HCT116 (cell line): ENCODE data around the gene KMT2C. TPM values are rescaled to one million over a fixed set of nuclear protein-coding genes. Genes with fewer than 3 reads are reported as not detected.

Source experiments
- ATAC-seq: fragments of 200-7000 bp; cut with Tn5 transposase; 2 replicates; pipeline ENCODE4 v1.9.1; 2020; ENCODE audit warnings: mild to moderate bottlenecking, moderate library complexity
- BruUV-seq: library from RNA; stranded (reverse); fragments of 400-500 nt; replicated peaks from 2 replicates; lab custom pipeline; 2021; lab: Mats Ljungman, UMichigan
- CTCF ChIA-PET: fragments of 300-600 bp; sonication (Branson Sonifier 250); formaldehyde crosslinking; loops from one replicate; lab custom pipeline; 2021; ENCODE audit warnings: antibody characterized with exemption; lab: Charles Lee
- POLR2A ChIA-PET: fragments of 300-600, 350-600 bp; sonication (Branson Sonifier 250); formaldehyde crosslinking; loops from one replicate; lab custom pipeline; 2021; ENCODE audit warnings: antibody characterized with exemption; lab: Charles Lee
- RAD21 ChIA-PET, 2 experiments: fragments of 300-600 bp; sonication (Branson Sonifier 250); formaldehyde crosslinking; loops; one replicate each; lab custom pipeline; 2023; ENCODE audit warnings: low total read pairs in 2 of 2; ENCODE audit not compliant: uncharacterized antibody in 2 of 2, unreplicated experiment in 2 of 2, low non-redundant PET in 1 of 2; lab: Charles Lee
- DNase-seq: peaks from one replicate; pipeline ENCODE4 v3.0.0-alpha.2; 2010; ENCODE audit warnings: low read depth, low spot score
- H2AFZ ChIP-seq: fragments of 200-600 bp; shearing (Covaris generic), sonication (generic); 2 replicates; pipeline ENCODE4 v1.6.1; 2017; ENCODE audit warnings: low read depth, mixed run types, mixed read lengths, antibody characterized with exemption, low read length; ENCODE audit not compliant: poor library complexity, severe bottlenecking
- H3K27ac ChIP-seq: 2 replicates; pipeline ENCODE4 v1.5.1; 2012; ENCODE audit warnings: low read depth, low read length
- H3K27me3 ChIP-seq: fragments of 200-600 bp; sonication (generic); 2 replicates; pipeline ENCODE4 v1.6.1; 2016; ENCODE audit warnings: mixed run types, low read length, mixed read lengths; ENCODE audit not compliant: insufficient read depth
- H3K36me3 ChIP-seq, 2 experiments: fragments of 200-500 bp in 1 of 2; fragments of 200-600 bp in 1 of 2; sonication (Bioruptor generic) in 1 of 2; sonication (generic) in 1 of 2; 2 replicates each; pipeline versions ENCODE4 v1.5.1 to v1.6.1; 2014 to 2016; ENCODE audit warnings: low read length in 2 of 2, inconsistent platforms in 1 of 2, mixed read lengths in 1 of 2, mixed run types in 1 of 2; ENCODE audit not compliant: insufficient read depth in 2 of 2, control insufficient read depth in 1 of 2
- H3K4me1 ChIP-seq, 2 experiments: fragments of 200-600 bp in 1 of 2; sonication (generic) in 1 of 2; 2 replicates each; pipeline versions ENCODE4 v1.5.1 to v1.6.1; 2012 to 2017; ENCODE audit warnings: low read length in 2 of 2, inconsistent platforms in 1 of 2, mild to moderate bottlenecking in 1 of 2, mixed read lengths in 1 of 2, mixed run types in 1 of 2, moderate library complexity in 1 of 2; ENCODE audit not compliant: insufficient read depth in 2 of 2, control insufficient read depth in 1 of 2
- H3K4me2 ChIP-seq: fragments of 200-600 bp; sonication (generic); 2 replicates; pipeline ENCODE4 v1.6.1; 2017; ENCODE audit warnings: mixed run types, low read length, mixed read lengths
- H3K4me3 ChIP-seq, 2 experiments: fragments of 200-600 bp in 1 of 2; sonication (generic) in 1 of 2; replicated peaks in 1 of 2; 2 replicates each; pipeline ENCODE4 v1.5.1; 2011 to 2016; ENCODE audit warnings: low read length in 2 of 2, control low read depth in 1 of 2, low read depth in 1 of 2, mild to moderate bottlenecking in 1 of 2, mixed read lengths in 1 of 2, mixed run types in 1 of 2
- H3K79me2 ChIP-seq: fragments of 200-600 bp; sonication (generic); 2 replicates; pipeline ENCODE4 v1.6.1; 2017; ENCODE audit warnings: mild to moderate bottlenecking, mixed run types, low read length, moderate library complexity, mixed read lengths; ENCODE audit not compliant: insufficient read depth
- H3K9ac ChIP-seq: fragments of 200-600 bp; sonication (generic); 2 replicates; pipeline ENCODE4 v1.6.1; 2016; ENCODE audit warnings: low read length, mixed read lengths
- H3K9me2 ChIP-seq: fragments of 200-600 bp; sonication (generic), shearing (Covaris generic); 2 replicates; pipeline ENCODE4 v1.6.1; 2017; ENCODE audit warnings: mixed run types, mild to moderate bottlenecking, moderate library complexity; ENCODE audit not compliant: insufficient read depth
- H3K9me3 ChIP-seq, 2 experiments: fragments of 200-500 bp in 1 of 2; fragments of 200-600 bp in 1 of 2; sonication (Bioruptor generic) in 1 of 2; sonication (generic) in 1 of 2; 2 replicates each; pipeline ENCODE4 v1.6.1; 2014 to 2017; ENCODE audit warnings: low read length in 2 of 2, mixed read lengths in 2 of 2, inconsistent platforms in 1 of 2, low read depth in 1 of 2, mild to moderate bottlenecking in 1 of 2, mixed run types in 1 of 2, moderate library complexity in 1 of 2; ENCODE audit not compliant: control insufficient read depth in 1 of 2, insufficient read depth in 1 of 2
- H4K20me1 ChIP-seq: fragments of 200-600 bp; sonication (generic), shearing (Covaris generic); 2 replicates; pipeline ENCODE4 v1.6.1; 2017; ENCODE audit warnings: mixed run types, mild to moderate bottlenecking, moderate library complexity; ENCODE audit not compliant: insufficient read depth
- CBX3 ChIP-seq: IDR thresholded peaks from 2 replicates; pipeline ENCODE4 v1.6.1; 2012; ENCODE audit warnings: low read depth
- CEBPB ChIP-seq: IDR thresholded peaks from 2 replicates; pipeline ENCODE4 v1.6.1; 2012; ENCODE audit warnings: low read depth
- CTCF ChIP-seq, 3 experiments: fragments of 200-600 bp in 1 of 3; sonication (generic) in 1 of 3; IDR thresholded peaks in 2 of 3; conservative IDR thresholded peaks in 1 of 3; 2 replicates each; pipeline ENCODE4 v1.5.1; 2012 to 2017; ENCODE audit warnings: low read depth in 2 of 3, low read length in 2 of 3, antibody characterized with exemption in 1 of 3, borderline replicate concordance in 1 of 3, control low read depth in 1 of 3, mild to moderate bottlenecking in 1 of 3, mixed read lengths in 1 of 3, mixed run types in 1 of 3, moderate library complexity in 1 of 3; ENCODE audit not compliant: insufficient read depth in 1 of 3
- EGR1 ChIP-seq: IDR thresholded peaks from 2 replicates; pipeline ENCODE4 v1.6.1; 2012; ENCODE audit warnings: low read depth
- ELF1 ChIP-seq: IDR thresholded peaks from 2 replicates; pipeline ENCODE4 v1.6.1; 2012; ENCODE audit warnings: low read depth, borderline replicate concordance
- EZH2 ChIP-seq: fragments of 200-600 bp; sonication (generic); IDR thresholded peaks from 2 replicates; pipeline ENCODE4 v1.6.1; 2017; ENCODE audit warnings: antibody characterized with exemption, mixed run types
- EZH2phosphoT487 ChIP-seq: fragments of 200-600 bp; IDR thresholded peaks from 2 replicates; pipeline ENCODE4 v1.6.1; 2018; ENCODE audit warnings: antibody characterized with exemption, borderline replicate concordance
- FOSL1 ChIP-seq: IDR thresholded peaks from 2 replicates; pipeline ENCODE4 v1.6.1; 2012; ENCODE audit warnings: low read depth
- JUND ChIP-seq: IDR thresholded peaks from 2 replicates; pipeline ENCODE4 v1.6.1; 2012
- POLR2A ChIP-seq: IDR thresholded peaks from 2 replicates; pipeline ENCODE4 v1.7.0; 2011; ENCODE audit warnings: borderline replicate concordance; ENCODE audit not compliant: insufficient read depth, insufficient read length; ENCODE audit errors: extremely low read depth
- POLR2AphosphoS5 ChIP-seq: IDR thresholded peaks from 2 replicates; pipeline ENCODE4 v1.6.1; 2011; ENCODE audit warnings: mild to moderate bottlenecking, low read depth, low read length, moderate library complexity
- RAD21 ChIP-seq: IDR thresholded peaks from 2 replicates; pipeline ENCODE4 v1.6.1; 2012; ENCODE audit warnings: low read depth, mild to moderate bottlenecking
- SIN3A ChIP-seq: IDR thresholded peaks from 2 replicates; pipeline ENCODE4 v1.6.1; 2012; ENCODE audit warnings: low read depth
- SP1 ChIP-seq: IDR thresholded peaks from 2 replicates; pipeline ENCODE4 v1.6.1; 2012; ENCODE audit warnings: low read depth
- SRF ChIP-seq: IDR thresholded peaks from 2 replicates; pipeline ENCODE4 v1.6.1; 2012; ENCODE audit warnings: low read depth
- TCF7L2 ChIP-seq: IDR thresholded peaks from 2 replicates; pipeline ENCODE4 v1.7.0; 2011; ENCODE audit warnings: borderline replicate concordance, inconsistent platforms; ENCODE audit not compliant: insufficient read depth, insufficient read length; ENCODE audit errors: extremely low read depth
- YY1 ChIP-seq: IDR thresholded peaks from 2 replicates; pipeline ENCODE4 v1.6.1; 2011; ENCODE audit warnings: low read length, low read depth, moderate library complexity, mild to moderate bottlenecking; ENCODE audit not compliant: insufficient replicate concordance; ENCODE audit errors: extremely low read depth
- ZFX ChIP-seq: fragments of 450-650 bp; IDR thresholded peaks from 2 replicates; pipeline ENCODE4 v1.6.1; 2017
- ZNF274 ChIP-seq: fragments of 200-500 bp; sonication (Bioruptor generic); IDR thresholded peaks from 2 replicates; pipeline ENCODE4 v1.6.1; 2014; ENCODE audit warnings: mild to moderate bottlenecking, low read depth, low read length, inconsistent platforms
- intact Hi-C: fragments of 100-400 bp; cut with micrococcal nuclease; formaldehyde crosslinking; loops from 2 replicates; pipeline ENCODE4 v1.10.0; 2022
- total RNA-seq: library from RNA; stranded (reverse); gene quantifications from one replicate; pipeline ENCODE4 v1.2.1, GENCODE V29; 2021; ENCODE audit not compliant: unreplicated experiment
- TF ChIP-seq, protein P1 (sequence below): IDR thresholded peaks from 2 replicates; pipeline ENCODE4 v1.6.1; 2012
- TF ChIP-seq, protein P2 (sequence below): IDR thresholded peaks from 2 replicates; pipeline ENCODE4 v1.6.1; 2012
- TF ChIP-seq, protein P3 (sequence below): IDR thresholded peaks from 2 replicates; pipeline ENCODE4 v1.6.1; 2011; ENCODE audit warnings: mild to moderate bottlenecking, low read length, moderate library complexity; ENCODE audit not compliant: insufficient replicate concordance; ENCODE audit errors: extremely low read depth

KMT2C gene
- total RNA-seq, 1 experiment from 2014 or later: 22.9 TPM

GRCh38 chr7:152436111-152436930 is 518 bp upstream of the KMT2C start:
- peak overlapping the region; percentile 59 for H3K9ac ChIP-seq
- no TSS peak for BruUV-seq

More at GRCh38 chr7:152436111-152436930, 518 bp upstream of the KMT2C start:
- TF ChIP-seq JUND (peak; percentile 71), CEBPB (no peak), POLR2A (peak; percentile 24), EZH2 (no peak), TCF7L2 (no peak), POLR2AphosphoS5 (peak; percentile 64), ZFX (no peak), FOSL1 (no peak), CTCF (IDR thresholded peaks at IDR 0.05 in 2 of 3, conservative IDR thresholded peaks at IDR 0.05 in 1 of 3; ENCODE audit: borderline replicate concordance in 1 of 3, insufficient read depth in 1 of 3, low read depth in 2 of 3, low read length in 2 of 3) (no peak), CBX3 (peak; percentile 74; the same call in 1 of the 2 replicates), SRF (no peak), EGR1 (peak; percentile 37; the same call in 1 of the 2 replicates), EZH2phosphoT487 (no peak), RAD21 (no peak), SP1 (peak; percentile 94), ZNF274 (no peak), YY1 (peak; percentile 75), SIN3A (peak; percentile 71), ELF1 (no peak)
- TF ChIP-seq, protein P1, sequence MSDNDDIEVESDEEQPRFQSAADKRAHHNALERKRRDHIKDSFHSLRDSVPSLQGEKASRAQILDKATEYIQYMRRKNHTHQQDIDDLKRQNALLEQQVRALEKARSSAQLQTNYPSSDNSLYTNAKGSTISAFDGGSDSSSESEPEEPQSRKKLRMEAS: peak; percentile 89
- TF ChIP-seq, protein P2, sequence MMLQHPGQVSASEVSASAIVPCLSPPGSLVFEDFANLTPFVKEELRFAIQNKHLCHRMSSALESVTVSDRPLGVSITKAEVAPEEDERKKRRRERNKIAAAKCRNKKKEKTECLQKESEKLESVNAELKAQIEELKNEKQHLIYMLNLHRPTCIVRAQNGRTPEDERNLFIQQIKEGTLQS: no peak
- TF ChIP-seq, protein P3, sequence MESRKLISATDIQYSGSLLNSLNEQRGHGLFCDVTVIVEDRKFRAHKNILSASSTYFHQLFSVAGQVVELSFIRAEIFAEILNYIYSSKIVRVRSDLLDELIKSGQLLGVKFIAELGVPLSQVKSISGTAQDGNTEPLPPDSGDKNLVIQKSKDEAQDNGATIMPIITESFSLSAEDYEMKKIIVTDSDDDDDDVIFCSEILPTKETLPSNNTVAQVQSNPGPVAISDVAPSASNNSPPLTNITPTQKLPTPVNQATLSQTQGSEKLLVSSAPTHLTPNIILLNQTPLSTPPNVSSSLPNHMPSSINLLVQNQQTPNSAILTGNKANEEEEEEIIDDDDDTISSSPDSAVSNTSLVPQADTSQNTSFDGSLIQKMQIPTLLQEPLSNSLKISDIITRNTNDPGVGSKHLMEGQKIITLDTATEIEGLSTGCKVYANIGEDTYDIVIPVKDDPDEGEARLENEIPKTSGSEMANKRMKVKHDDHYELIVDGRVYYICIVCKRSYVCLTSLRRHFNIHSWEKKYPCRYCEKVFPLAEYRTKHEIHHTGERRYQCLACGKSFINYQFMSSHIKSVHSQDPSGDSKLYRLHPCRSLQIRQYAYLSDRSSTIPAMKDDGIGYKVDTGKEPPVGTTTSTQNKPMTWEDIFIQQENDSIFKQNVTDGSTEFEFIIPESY: no peak
- H4K20me1 ChIP-seq: no peaks in the 10 kb centered on the region
- peak overlapping the region; percentile 73 for H3K4me2 ChIP-seq
- H2AFZ ChIP-seq: peak overlapping the region; percentile 93
- no peaks in the 10 kb centered on the region for H3K27me3 ChIP-seq
- ChIA-PET POLR2A (no interaction called here), RAD21 (no interaction called here), CTCF (no interaction called here)
- no peaks in the 10 kb centered on the region for H3K9me2 ChIP-seq
- H3K79me2 ChIP-seq: peaks cover 39% of the 10 kb centered on the region
- peak overlapping the region; percentile 91 for H3K27ac ChIP-seq
- H3K4me3 ChIP-seq: peak overlapping the region; percentile 42 to 58
- ATAC-seq (peak; percentile 78), DNase-seq (peak; percentile 78)
- intact Hi-C loops: loop anchor here (1.0 to 10.0 kb wide), 2 partner anchors 28 to 92 kb away; no protein-coding TSS in a partner anchor
- peaks cover 7 to 14% of the 10 kb centered on the region in 2 experiments for H3K4me1 ChIP-seq
- no peaks in the 10 kb centered on the region for H3K36me3 ChIP-seq
- no peaks in the 10 kb centered on the region for H3K9me3 ChIP-seq
